Measurements from ENCODE around the gene DDX3Y. TPM values are rescaled to one million over a fixed set of nuclear protein-coding genes. Genes with fewer than 3 reads are reported as not detected.
A peak's percentile ranks its signal among the peaks of the same experiment; 100 is the strongest.

The DDX3Y gene
- 10 to 100 TPM in 1 of 6 donors, under 1 TPM in 1, not detected in 4; 0.37 to 40.0 TPM for polyA plus RNA-seq (ENCODE audit: low read depth in 6 of 6)

DNA sequence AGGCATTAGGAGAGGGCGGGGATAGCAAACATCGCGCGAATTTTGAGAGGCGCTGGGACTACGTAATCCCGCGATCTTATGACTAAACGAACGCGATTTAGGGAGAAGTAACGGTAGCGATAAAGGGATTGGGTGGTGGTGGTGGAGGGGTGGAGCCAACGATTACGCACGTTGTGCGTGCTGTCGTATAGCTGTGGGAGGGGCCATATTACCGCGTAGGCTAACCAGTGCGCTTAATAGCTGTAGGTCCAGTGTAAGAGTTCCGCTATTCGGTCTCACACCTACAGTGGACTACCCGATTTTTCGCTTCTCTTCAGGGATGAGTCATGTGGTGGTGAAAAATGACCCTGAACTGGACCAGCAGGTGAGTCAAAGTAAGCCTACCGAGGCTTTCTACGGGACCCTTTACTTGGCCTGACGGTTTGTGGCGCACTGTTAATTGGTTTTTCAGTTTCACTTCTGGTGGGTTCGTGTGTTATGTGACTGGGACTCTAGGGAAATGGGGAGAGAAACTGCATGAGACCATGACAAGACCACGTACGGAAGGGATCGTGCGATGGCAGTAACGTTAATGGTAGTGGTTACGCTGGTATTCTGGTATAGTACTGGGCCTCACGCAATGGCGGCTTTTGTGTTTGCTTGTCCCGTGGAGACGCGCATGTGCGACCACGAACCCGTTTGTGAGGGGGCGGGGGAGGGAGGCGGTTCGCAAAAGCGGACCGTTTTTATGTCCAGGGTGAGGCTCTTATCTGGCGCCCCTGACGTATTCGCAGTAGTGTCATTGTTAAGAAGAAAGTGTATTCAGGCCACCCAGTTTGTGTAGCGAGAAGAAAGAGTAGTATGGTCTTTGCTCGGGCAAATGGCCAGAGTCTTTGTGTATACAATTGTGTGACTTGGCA is at the start of gene DDX3Y:
TSS of gene DDX3Y (plus strand) at position 251 of the 899 bp plus-strand sequence. CDS start at position 320, 69 bp downstream.
- Mint-ChIP-seq H3K4me1 (peaks cover 0 to 24% (median 0%) of the 10 kb centered on the region in 3 donors), H3K4me3 (peak within 1 kb of the TSS in 2 of 8 donors; percentile 99)

DNA sequence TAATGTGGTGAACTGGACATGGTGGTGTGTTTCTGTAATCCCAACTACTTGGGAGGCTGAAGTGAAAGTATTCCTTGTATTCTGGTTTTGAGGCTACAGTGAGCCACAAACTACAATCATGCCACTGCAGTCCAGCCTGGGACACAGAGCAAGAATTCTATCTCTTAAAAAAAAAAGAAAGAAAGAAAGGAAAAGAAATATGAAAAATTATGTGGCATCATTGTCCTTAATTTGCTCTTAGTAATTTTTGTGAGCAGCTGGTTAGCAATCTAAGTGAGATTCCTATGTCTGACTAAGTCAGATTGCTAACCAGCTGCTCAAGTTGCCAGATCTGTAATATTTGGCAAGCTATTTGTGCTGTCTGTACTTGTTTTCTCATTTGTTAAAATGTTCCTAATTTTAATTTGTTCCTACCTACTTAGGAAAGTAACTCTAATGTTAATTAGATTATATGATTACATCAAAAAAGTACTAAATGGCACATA is 48.8 kb upstream of the DDX3Y start:
- Mint-ChIP-seq H3K4me3 (no peak overlapping the region), H3K27me3 (no peaks in the 10 kb centered on the region), H3K36me3 (no peaks in the 10 kb centered on the region), H3K4me1 (no peaks in the 10 kb centered on the region), H3K27ac (no peak overlapping the region), H3K9me3 (no peaks in the 10 kb centered on the region)
- no peak for DNase-seq
- no peak for ATAC-seq (ENCODE audit: low read depth in 2 of 2)

More for the DNA sequence above, at the start of gene DDX3Y:
- Mint-ChIP-seq H3K36me3 (no peaks in the 10 kb centered on the region), H3K27ac (peak within 1 kb of the TSS in 1 of 6 donors; percentile 100), H3K9me3 (no peaks in the 10 kb centered on the region), H3K27me3 (peaks cover 0 to 5% (median 0%) of the 10 kb centered on the region in 3 donors)
- ATAC-seq (ENCODE audit: low read depth in 2 of 2) (peak in 1 of 2 donors; percentile 85), DNase-seq (no peak)

DNA sequence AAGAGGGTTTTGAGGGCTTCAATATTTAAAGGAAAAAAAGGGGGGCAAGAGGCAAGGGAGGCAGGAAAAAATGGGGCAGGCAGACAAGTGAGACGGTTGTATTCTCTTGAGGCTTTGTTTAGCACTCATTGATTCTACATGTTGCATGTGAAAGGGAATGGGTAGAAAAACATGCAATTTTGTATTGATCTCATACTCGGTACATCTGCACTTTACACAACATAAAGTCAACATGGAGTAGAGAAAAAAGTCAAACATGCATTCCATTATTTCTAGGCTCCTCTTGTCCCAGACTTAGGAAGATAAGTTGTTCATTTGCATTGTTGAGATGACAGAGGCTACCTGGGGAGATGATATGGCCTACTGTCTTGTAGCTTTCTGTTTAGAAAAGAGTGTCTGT is 36.7 kb upstream of the DDX3Y start:
- Mint-ChIP-seq H3K9me3 (no peaks in the 10 kb centered on the region), H3K4me1 (no peaks in the 10 kb centered on the region), H3K36me3 (no peaks in the 10 kb centered on the region), H3K27ac (no peak overlapping the region), H3K27me3 (no peaks in the 10 kb centered on the region), H3K4me3 (no peak overlapping the region)
- DNase-seq (no peak), ATAC-seq (ENCODE audit: low read depth in 2 of 2) (no peak)

DNA sequence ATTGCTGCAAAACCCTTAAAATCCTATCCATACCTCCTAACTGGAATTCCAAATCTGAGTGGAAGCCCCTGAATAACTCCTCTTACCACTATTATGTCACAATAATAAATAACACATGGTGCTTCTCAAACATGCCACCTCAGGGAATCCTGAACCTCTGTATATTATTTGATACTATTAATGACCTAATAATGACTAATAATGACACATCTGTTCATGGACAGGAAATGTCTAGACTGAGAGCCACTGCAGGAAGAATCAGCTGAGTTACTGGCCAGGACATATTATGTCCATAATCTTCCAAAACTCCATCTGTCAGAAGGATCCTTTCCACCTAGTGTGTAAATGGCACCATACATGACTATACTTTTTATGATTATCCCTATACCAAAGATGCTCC is 7.7 kb upstream of the DDX3Y start:
- Mint-ChIP-seq H3K27ac (no peak overlapping the region), H3K4me3 (no peak overlapping the region), H3K4me1 (no peaks in the 10 kb centered on the region), H3K36me3 (no peaks in the 10 kb centered on the region), H3K27me3 (peaks cover 0 to 14% (median 12%) of the 10 kb centered on the region in 3 donors), H3K9me3 (no peaks in the 10 kb centered on the region)
- DNase-seq = no peak
- no peak for ATAC-seq (ENCODE audit: low read depth in 2 of 2)

DNA sequence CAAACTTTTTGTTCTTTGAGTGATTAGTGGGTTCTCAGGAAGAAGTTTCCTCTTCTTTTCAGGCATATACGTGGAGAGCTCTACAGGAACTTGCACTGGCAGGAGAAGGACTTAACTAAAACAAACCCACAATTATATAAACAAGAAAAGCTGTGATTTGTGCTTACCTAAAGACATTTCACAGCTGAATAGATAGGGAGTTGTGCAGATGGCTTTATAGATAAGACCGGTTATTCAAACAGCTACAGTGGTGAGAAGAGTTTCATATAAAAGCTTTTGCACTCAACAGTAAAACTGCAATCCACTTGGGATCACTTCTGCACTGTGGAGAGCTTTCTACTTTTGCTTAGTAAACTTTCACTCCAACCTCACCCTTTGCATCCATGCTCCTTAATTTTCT is 6.1 kb upstream of the DDX3Y start:
- Mint-ChIP-seq H3K36me3 (no peaks in the 10 kb centered on the region), H3K27ac (no peak overlapping the region), H3K4me1 (no peaks in the 10 kb centered on the region), H3K9me3 (no peaks in the 10 kb centered on the region), H3K4me3 (no peak overlapping the region), H3K27me3 (peaks cover 0 to 14% (median 12%) of the 10 kb centered on the region in 3 donors)
- ATAC-seq (ENCODE audit: low read depth in 2 of 2) (no peak), DNase-seq (no peak)

DNA sequence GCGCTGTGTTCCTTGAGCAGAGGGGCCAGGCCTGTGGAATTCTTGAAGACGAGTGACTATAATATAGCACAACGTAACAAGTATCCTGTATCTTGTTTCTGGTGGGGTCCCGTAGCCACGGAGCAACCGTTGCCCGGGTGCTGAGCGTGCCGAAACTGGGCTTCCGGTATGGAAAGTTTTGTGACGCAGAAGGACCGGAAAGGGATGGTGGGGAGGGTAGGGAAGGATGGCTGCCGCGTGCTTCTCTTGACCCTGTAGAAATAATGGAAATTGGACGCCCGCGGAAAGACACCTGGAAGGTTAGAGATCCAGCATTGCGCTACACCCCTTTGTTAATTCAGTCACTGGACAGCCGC is 827 bp downstream of the DDX3Y start:
- H3K36me3 Mint-ChIP-seq = no peaks in the 10 kb centered on the region
- peak in 1 of 2 donors; percentile 56 for ATAC-seq (ENCODE audit: low read depth in 2 of 2)
- H3K27ac Mint-ChIP-seq = peak overlapping the region in 1 of 6 donors; percentile 100
- peak overlapping the region in 2 of 8 donors; percentile 99 for H3K4me3 Mint-ChIP-seq
- peaks cover 0 to 5% (median 0%) of the 10 kb centered on the region in 3 donors for H3K27me3 Mint-ChIP-seq
- no peak for DNase-seq
- H3K9me3 Mint-ChIP-seq = no peaks in the 10 kb centered on the region
- peaks cover 0 to 29% (median 0%) of the 10 kb centered on the region in 3 donors for H3K4me1 Mint-ChIP-seq

DNA sequence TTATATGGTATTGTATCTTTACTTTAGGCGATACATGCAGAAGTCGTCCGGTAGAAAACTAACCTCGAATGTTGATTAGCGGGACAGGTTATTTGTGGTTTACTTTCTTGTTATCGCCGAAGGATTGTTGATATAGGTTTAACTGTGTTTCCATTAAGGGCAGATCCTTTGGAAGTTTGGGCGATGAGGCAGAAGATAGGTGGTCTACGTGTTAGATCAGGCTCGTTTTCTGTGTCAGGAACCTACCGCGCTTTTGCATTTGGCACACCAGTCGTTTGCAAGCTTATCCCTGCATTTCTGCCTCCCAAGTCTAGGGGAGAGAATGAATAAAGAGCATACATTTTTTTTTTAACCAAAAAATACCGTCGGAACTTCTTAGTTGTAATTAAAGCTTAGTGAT is 1.2 kb downstream of the DDX3Y start:
- Mint-ChIP-seq H3K9me3 (no peaks in the 10 kb centered on the region), H3K27me3 (peaks cover 0 to 2% (median 0%) of the 10 kb centered on the region in 3 donors), H3K27ac (peak overlapping the region in 1 of 6 donors; percentile 100), H3K4me3 (peak overlapping the region in 2 of 8 donors; percentile 99), H3K4me1 (peaks cover 0 to 29% (median 0%) of the 10 kb centered on the region in 3 donors), H3K36me3 (no peaks in the 10 kb centered on the region)
- DNase-seq (no peak), ATAC-seq (ENCODE audit: low read depth in 2 of 2) (no peak)

DNA sequence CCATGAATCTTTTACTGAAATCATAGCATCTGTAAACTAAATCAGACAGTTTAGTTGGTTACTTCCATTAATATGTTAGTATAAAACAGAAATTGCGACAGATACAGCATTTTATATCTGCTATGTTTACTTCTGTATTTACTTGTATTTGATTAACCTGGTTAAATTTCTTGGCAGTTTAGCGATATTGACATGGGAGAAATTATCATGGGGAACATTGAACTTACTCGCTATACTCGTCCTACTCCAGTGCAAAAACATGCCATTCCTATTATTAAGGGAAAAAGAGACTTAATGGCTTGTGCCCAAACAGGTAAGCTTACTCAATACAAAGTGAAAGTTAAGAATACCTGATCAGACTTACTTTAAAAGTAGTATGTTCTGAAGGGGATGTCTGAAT is 8.9 kb downstream of the DDX3Y start:
- peaks cover 0 to 9% (median 0%) of the 10 kb centered on the region in 3 donors for H3K4me1 Mint-ChIP-seq
- H3K27me3 Mint-ChIP-seq = no peaks in the 10 kb centered on the region
- no peaks in the 10 kb centered on the region for H3K9me3 Mint-ChIP-seq
- ATAC-seq (ENCODE audit: low read depth in 2 of 2) (no peak), DNase-seq (no peak)
- no peak overlapping the region for H3K4me3 Mint-ChIP-seq
- no peaks in the 10 kb centered on the region for H3K36me3 Mint-ChIP-seq
- H3K27ac Mint-ChIP-seq = no peak overlapping the region

DNA sequence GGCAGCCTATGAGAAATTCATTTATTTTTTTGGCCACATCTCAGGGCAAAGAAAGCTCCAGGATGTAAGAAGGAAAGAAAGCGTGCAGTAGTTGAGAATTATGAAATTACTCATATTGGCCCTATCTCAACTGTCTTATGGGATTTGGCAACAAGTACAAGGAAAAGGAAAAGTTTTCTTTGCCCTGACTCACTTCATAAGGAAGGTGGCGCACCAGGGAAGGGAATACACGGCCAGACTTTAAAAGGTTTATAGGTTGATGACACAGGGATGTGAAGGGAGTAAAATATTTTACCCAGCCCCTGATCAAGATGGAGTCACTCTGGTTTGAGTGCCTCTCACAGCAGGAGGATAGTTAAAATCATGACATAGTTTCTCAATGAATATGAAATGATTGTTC is 23.4 kb downstream of the DDX3Y start:
- no peaks in the 10 kb centered on the region for H3K36me3 Mint-ChIP-seq
- no peak overlapping the region for H3K27ac Mint-ChIP-seq
- DNase-seq (no peak), ATAC-seq (ENCODE audit: low read depth in 2 of 2) (no peak)
- H3K27me3 Mint-ChIP-seq = no peaks in the 10 kb centered on the region
- no peaks in the 10 kb centered on the region for H3K4me1 Mint-ChIP-seq
- H3K4me3 Mint-ChIP-seq = no peak overlapping the region
- no peaks in the 10 kb centered on the region for H3K9me3 Mint-ChIP-seq

DNA sequence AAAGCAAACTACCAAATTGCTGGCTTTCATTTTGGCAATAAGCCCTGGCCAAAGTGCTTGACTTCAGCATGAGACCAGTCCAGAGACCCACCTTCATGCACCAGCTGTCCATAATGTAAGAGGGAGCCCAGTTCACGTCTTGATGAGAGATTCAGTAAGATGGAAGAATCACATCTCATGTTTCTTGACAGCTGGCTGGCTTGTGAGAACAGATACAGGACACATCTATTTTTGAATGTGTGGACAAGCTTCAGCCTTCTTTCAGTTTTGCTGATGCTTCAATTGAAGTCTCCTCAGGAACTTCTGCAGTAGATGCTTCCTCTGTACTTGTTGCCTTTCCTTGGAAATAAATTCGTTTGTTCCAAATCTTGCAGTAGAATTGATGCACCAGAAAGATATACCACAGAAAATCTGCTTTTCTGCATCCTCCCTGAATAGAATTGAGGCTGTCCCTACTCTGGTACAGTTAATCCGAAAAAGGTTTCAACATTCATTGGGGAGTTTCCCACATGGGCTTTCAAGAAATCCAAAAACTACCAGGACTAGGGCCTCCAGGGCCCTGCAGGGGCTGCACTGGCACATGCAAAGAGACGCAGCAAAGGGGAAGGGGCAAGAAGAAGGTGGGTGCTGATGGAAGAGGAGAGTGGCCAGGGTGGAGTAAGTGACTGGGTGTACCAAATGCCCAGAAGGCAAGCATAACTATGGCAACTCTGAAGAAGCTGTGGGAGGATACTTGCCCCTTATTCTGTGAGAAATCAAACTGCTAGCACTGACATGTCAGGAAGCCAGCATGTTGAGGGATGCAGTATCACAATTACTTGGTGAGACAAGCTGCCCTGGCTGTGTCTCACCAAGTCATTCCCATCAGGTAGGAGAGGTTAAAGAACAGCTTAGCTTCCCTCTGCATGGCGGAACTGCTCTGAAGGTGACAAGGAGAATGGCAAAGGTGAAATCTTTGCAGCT is 37.3 kb downstream of the DDX3Y start:
- Mint-ChIP-seq H3K27me3 (no peaks in the 10 kb centered on the region), H3K4me1 (no peaks in the 10 kb centered on the region), H3K4me3 (no peak overlapping the region), H3K36me3 (no peaks in the 10 kb centered on the region), H3K27ac (no peak overlapping the region), H3K9me3 (no peaks in the 10 kb centered on the region)
- DNase-seq (no peak), ATAC-seq (ENCODE audit: low read depth in 2 of 2) (no peak)

Other genes with a start within 250 kb of the DDX3Y start
- gene USP9Y, start 203.6 kb upstream of the DDX3Y start, polyA plus RNA-seq (ENCODE audit: low read depth in 6 of 6) = 1 to 10 TPM in 1 of 6 donors, not detected in 5; 5.6 TPM